ENCODE results near the gene B9D1.
A peak's percentile ranks its signal among the peaks of the same experiment; 100 is the strongest.

The B9D1 gene

DNA sequence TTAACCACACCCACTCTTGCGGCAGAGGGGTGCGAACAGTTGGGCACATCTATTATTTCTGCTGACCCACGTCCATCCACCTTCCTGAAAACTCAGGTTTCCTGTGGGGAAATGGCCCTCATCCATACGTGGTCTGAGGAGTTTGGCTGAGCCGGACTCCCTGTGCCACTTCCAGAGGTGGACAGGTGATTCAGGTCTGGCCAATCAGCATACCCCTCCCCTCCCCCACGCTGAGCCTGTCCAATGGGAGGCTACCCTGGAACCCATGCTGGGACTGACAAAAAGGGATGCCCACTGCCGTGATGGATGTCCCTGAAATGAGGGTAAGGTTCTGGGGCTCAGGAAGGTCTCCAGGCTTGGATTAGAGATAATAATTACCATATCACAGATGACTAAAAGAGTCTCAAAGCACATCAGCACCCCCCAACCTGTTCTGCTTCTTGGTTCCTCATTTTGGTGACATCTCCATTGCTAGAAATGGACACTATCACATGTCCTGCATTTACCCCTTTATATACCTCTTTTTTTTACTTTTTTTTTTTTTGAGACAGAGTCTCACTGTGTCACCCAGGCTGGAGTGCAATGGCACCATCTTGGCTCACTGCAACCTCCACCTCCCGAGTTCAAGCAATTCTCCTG is 10.5 kb upstream of the B9D1 start:
- no peak for DNase-seq

DNA sequence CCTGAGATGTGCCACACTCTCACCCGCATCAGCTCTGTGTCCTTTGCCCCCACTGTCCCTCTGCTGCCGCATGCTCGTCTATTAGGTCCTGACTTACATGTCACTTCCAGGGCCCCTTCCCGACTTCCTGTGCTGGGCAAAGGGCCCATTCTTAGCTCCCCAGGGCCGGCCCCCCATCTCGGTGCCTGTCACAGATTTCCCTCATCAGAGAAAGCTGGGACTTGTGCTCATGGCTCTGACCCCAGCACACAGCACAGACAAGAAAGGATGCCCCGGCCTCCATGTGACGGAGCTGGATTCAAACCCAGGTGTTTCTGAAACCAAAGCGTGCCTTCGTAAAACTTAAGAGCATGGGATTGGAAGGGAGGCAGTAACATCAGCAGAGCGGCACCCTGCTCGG is 9.9 kb upstream of the B9D1 start:
- no peak for DNase-seq

DNA sequence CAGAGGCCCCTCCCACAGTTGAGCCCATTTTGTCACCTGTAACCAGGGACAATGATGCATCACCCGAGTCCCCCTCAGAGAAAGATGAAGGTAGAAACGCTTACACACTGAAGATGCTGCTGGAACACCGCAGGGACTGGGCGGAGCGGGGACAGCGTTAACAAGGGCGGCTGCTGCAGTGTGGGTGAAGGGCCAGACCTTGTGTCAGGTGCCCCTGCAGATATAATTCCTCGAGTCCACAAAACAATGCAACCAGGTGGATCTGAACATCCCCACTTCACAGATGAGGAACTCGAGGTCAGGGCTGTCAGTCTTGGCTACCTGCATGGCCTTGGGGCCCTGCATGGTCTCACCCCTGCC is 9.5 kb upstream of the B9D1 start:
- no peak for DNase-seq

DNA sequence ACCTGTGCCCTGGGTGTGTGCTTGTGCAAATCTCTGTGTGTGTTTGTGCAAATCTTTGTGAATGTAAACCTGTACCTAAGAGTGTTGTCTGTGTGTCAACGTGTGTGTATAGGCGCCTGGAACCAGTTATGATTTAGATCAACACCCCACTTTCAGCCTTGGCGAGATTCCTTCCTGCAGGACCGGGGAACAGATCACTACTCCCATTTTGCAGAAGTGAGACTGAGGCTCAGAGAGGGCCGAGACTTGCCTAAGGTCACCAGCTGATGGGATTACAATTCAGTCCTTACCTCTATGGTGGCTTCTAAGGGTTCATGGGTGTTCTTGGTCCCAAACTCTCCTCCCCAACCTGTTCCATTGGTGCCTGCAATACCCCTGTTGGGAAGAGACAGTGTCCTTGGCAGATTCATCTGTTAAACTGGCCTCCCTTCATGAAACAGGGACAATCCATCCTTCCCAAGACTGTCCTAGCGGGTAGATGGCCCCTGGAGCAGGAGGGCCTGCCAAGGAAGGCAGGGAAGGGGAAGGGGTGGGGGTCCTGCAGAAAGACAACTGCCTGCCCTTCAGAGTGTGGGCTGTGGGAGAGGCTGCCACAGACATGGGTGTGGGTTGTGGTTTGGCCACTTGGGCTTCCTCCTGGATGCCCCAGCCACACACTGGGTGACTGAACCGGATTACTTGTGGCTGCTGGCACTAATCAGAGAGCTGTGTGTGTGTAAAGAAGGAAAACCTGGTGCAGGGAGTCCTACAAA is 8.9 kb upstream of the B9D1 start:
- DNase-seq = no peak

DNA sequence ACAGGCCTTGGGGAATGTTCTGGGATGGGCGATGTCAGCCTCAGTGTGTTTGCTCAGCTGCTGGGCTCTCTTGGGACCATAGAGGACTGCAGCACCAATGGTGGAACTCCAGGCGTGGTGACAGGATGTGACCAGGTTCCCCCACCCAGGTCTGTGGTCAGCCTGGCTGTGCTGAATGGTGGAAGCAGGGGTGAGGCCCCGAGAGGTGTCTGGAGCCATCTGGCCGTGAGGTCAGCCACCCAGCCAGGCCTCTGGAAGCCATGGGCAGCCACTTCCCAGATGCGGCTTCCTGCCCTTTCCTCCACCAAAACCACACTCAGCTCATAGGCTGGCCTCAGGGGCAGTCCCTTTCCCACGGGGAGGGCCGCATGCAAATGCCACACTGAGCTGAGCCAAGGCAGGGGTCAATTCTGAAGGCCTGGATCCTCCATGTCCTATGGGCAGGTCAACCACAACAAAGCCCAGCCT is 8.0 kb upstream of the B9D1 start:
- no peak for DNase-seq

DNA sequence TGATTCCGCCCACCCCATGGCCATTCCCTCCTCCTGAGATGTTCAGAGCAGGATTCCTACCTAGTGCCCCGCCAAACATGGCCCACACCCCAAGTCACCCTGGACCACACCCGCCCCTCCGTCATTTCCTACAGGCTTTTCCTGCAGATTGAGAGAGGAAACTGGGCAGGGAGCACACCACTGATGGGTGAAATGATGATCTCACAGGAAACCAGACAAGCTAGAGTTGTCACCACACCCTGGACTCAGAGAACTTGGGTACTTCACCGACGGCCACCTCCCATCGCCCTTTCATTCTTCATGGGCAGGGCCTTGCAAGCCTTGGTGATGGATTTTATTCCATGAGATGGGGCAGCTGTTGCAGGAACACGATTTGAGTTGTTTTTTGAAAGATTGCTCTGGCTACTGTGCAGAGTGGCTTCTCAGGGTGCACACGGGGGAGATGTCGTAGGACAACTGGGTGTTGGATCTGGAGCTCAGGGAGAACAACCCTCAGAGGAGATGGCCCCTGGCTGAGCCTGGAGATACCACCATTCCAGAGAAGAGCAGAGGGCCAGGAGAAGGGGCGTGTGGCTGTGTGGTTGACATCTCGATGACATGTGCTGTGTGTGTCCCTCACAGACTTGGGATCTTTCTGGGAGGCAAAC is 7.4 kb upstream of the B9D1 start:
- peak; percentile 22 for DNase-seq

DNA sequence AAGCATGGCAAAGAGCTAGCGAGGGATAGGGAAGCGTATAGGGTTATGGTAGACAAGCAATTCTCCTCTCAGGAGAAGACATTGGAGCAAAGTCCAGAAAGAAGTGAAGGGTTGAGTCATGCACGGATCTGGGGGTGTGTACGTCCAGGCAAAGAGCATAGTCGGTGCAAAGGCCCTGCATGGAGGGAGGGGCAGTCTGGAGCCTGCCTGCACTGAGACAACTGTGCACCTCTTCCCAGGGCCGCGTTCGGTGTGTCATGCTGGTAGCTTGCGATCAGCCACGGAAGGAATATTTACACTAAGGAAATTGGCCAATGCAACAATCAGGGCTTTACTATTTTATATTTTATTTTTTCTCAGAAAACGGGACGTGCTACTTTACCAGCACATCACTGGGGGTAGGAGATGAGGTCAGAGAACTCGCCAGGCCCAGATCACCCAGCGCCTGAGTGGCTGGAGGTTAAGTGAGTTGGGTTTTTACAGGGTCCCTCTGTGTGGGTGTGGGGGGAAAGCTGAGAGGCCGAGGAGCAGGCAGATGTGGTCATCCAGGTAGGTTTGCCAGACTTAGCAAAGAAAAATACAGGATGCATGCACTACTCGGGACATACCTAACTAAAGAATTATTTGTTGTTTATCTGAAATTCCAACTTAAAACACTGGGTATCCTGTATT is 6.7 kb upstream of the B9D1 start:
- no peak for DNase-seq

DNA sequence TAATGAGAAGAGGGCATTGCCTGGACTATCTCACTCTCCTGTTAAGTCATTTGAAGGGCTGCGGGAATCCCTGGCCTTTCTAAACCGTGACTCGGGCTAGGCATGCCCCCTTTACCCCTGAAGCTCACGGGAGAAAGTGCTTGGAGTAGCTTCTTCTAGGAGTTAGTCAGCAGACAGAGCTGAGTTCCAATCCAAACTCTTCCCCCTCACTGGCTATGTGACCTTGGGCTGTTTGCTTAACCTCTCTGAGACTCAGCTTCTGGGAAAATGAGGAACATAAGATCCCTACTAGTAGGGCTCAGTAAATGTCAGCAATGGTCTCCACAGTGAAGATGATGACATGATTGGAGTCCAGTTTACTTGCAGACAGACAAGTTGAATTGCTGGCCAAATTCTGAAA is 5.7 kb upstream of the B9D1 start:
- DNase-seq = no peak

DNA sequence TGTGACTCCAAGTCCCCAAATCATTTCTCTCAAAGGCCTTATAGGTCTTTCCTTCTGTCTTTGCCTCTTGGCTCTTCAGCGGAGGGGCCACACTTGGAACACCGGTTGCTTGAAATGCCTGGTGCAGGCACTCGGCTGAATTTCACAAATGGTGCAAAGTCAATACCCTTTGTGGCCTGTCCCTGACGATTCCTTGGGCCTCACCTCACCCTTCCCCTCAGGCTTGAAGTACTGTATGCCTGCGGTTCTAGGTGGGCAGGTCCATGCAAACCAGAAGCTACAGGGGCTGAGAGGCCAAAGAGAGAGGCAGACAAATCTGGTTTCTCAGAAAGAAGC is 4.1 kb upstream of the B9D1 start:
- no peak for DNase-seq

DNA sequence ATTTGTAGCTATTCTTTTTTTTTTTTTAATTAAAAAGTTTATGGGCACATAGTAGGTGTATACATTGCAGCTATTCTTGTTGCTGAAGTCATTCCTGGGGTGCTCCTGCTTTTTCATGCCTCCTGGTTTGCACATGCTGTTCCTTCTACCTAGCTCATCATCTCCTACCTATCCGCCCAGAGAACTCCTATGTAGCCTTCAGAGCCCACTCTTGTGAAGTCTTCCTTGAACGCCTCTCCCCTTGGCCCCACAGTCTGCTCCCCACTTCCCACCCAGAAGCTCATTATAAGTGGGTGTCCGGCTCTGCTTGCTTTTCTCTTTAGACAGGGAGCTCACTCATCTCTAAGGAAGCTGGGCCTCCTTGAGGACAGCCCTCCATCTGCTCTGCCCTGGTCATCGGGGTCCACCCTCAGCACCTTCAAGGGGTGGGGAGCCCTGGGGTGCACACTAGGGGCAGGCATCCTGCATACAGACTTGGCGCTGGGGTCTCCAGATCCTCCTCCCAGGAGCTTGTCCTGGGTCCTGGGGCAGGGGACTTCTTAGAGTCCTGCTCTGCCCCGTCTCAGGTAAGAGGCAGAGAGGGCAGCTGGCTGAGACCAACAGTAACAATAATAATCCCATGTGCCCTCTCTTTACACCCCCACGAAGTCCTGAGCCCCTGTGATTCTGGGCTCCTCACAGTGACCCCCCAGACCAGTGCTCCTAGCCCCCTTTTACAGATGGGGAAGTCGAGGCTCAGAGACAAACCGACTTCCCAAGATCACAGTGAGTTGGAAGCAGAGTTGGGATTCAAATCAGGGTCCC is 3.5 kb upstream of the B9D1 start:
- no peak for DNase-seq

DNA sequence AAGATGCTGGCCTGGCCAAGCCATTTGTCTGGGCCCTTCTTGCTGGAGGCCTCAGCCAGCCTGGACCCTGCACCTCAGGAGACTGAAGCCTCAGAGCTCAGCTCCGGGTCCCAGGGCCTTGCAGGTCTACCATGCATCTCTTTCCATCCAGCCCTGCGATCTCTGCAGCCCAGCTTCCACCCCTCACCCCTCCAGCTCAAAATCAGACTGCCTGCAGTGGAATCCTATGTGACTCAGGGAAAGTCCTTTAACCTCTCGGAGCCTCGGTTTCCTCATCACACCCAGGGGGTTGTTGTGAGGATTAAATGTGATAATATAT is 2.9 kb upstream of the B9D1 start:
- no peak for DNase-seq

DNA sequence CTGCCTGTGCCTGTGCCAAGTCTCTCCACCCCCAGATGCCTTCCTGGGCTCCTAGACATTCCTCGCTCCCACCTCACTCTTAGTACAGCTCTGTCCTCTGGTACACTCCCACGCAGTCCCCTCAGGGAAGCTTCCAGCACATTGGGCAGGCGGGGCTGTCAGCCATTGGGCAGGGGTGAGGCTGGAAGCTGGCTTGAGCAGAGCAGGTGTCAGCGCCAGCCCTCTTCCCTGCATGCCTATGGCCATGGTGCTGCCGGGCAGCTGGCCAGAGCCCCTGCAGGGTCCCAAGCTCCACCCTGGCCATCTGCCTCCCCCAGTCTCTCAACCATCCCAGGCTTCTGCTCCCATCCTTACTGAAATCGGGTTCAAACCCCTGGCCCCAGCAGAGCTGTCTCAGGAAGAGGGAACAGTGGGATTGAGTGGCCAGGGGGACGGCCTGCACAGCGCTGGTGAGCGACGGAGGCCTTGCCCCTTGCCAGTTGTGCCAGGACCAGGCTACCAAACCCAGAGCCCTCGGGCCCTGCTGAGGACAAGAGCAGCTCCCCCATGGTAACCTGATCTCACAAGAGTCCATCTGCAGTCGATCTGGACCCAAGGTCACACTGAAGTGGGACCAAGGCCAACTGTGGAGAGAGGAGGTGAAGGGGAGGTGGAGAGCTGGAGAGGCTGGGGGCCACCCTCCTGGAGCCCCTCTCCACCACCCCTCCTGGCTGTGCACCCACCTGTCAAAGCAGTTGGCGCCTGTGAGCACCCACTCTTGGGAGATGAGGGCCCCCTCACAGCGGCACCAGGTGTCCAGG is 2.4 kb upstream of the B9D1 start:
- DNase-seq = no peak

DNA sequence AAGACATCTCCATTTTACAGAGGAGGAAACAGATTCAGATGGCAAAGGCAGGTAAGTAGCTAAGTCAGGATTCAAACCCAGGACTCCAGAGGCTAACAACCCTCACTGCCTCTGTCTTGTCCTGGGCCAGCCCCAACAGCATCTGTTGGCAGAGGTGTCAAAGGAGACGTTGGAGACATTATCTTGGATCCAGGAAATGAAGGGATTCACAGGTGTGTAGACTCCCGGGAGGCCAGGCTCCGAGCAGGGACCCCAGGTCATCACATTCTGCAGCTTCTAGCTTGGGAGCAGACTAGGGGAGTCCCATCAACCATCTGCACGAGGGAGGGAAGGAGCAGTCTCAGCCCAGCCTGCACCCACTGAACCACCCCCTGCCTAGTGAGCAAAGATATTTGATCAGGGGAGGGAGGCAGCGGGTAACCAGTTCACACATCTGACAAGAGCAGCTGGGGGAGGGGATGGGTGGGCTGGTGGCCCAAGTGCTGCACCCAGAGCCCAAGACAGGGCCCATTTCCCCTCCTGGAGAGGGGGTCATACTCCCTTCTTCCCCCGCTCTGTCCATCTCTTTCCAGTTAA is 1.0 kb upstream of the B9D1 start:
- no peak for DNase-seq

DNA sequence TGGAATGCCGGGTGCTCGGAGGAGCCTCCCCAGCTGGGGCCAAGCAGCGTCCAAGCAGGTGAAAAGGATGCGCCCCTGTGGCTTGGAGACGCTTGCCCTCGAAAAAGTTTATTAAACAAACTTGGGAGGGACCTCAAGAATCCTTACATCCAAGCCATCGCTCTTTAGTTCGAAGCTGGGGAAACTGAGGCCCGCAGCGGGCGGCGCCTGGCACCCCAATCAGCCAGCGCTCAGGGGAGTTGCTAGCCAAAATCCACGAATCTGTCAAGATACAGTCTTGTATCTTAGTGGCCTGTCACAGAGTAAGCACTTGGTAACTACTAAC is 553 bp upstream of the B9D1 start:
- no peak for DNase-seq

DNA sequence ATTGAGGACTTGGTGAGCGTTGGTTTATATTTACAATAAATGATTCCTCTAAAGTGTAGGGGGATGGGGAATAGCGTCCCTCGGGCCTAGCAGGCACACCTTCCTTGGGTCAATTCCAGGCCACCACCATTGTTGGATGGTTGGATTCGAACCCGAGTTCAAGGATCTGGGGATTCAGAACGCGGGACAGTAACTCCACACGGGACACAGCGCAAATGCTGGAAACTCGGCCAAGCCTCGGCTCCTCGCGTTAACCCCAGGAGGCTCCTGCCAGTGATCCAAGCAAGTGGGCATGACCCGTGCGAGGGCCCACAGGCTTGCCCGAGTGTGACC is 613 bp downstream of the B9D1 start:
- DNase-seq = no peak

DNA sequence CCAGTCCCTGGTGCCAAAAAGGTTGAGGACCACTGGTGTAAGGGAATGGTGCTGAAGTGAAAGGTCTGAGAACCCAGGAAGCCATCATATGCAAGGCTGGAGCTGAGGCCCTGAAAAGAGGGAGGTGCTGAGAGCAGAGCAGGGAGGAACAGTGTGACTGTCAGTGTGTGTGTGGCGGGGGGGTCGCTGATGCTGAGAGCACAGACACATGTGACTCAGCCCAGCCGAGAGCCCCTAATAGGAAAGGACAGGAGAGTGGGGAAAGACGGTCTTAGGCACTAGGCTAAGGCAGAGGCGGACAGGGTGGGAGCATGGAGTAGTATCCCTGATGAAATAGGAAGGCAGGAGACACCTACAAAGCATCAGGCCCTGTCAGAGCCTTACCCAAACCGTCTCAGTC is 1.2 kb downstream of the B9D1 start:
- no peak for DNase-seq

DNA sequence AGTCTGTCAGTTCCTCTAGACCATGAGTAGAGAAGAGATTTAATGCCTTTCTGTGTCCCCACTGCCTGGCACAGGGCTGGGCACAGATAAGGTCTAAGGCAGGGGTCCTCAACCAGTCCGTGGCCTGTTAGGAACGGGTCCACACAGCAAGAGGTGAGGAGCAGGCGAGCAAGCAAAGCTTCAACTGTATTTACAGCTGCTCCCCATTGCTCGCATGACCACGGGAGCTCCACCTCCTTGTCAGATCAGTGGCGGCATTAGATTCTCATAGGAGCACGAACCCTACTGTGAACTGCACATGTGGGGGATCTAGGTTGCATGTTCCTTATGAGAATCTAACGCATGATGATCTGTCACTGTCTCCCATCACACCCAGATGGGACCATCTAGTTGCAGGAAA is 1.8 kb downstream of the B9D1 start:
- DNase-seq = no peak

DNA sequence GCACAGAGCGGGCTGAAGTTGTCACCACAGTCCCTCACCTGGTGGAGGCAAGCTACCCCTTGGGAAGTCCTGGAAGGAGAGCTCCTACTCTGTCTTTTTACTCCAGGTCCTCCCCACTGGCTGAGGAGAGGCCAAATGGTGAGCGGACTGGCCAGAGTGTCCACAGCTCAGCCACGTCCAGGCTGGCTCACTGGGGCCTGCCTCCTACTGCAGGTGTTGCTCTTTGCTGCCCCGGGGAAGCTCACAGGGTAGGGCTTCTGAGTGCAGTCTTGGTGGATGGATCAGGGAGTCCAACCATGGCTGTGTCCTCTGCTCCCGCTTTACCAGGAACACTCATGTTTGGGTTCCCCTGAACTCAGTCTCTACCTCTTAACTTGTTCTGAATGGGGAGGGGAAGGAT is 2.7 kb downstream of the B9D1 start:
- DNase-seq = no peak

DNA sequence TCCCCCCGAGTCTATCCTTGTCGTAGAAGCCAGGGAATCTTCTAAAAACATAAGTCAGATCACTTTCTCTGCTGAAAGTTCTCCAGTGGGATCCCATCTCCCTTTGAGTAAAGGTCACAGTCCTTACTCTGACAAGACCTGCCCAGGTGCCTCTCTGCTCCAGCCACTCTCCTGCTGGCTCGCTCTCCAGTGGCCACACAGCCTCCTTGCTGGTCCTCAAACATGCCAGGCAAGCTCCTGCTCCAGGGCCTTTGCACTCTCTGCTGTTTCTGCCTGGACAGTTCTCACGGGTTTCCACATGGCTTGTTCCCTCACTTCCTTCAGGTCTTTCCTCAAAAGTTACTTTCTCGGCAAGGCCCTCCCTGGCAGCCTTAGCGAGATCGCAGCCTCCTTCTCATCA is 3.4 kb downstream of the B9D1 start:
- DNase-seq = no peak

DNA sequence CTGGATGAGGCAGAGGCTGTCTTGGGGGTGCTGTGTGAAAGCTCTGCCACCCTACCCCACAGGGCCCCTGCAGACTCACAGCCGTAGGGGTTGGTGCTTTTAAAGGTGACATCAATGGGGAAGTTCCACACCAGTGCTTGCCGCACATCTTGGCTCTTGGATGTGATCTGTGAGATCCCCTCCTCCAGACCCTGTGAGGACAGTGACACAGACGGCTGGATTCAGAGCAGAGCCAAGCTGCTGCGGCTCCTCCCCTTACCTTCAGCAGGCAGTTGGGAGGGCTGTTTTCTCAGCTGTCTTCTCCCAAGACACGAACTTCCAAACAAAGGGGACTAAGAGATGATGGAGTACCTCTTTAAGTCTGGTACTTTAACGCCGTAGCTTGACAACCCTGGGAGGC is 4.8 kb downstream of the B9D1 start:
- no peak for DNase-seq

DNA sequence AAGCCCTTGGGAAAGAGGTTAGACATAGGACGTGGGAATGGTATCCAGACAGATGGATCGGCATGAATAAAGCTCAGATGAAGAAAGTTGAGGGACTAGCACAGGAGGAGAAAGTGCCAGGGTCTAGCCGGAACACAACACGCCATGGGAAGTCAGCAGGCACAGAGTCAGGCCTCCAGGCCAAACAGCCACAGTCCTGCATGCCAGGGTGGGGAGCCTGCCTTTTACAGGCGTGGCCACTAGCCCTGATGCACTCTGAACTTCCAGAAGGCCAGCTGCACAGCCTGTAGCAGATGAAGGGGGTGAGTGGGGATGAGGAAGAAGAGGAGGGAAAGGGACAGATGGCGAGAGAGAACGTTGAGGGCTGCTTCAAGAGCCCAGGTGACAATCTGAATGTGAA is 5.2 kb downstream of the B9D1 start:
- no peak for DNase-seq

DNA sequence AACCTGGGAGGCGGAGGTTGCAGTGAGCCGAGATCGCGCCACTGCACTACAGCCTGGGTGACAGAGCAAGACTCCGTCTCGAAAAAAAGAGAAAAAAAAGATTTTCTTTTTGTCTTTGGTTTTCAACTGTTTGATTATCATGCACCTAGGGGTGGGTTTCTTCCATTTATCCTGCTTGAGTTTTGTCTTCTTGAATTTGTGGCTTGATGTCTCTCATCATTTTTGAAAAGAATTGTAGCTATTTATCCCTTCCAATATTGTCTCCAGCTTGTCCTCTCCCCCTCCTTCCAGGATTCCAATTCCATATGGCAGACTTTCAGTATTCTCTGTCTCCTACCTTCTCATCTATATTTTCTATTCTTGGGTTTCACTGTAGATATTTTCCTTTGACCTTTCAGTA is 7.8 kb downstream of the B9D1 start:
- DNase-seq = no peak

Data from activated CD4-positive, alpha-beta T cell treated with anti-CD3 and anti-CD28 coated beads, Interleukin-2, amount 50 U/mL, for 1 hour (primary cell).